IPS-NIHi7 (cell line): ENCODE data around the gene IRAK2.
"Not testable (repeated sequence)": the region's sequence is repeated elsewhere in the genome, so short reads cannot be mapped to it uniquely, and the experiment has no call there.

Experiments used
- DNase-seq: peaks from one replicate; pipeline ENCODE4 v3.0.0; 2012; ENCODE audit warnings: mixed read lengths; ENCODE audit errors: extremely low spot score

IRAK2 gene

GRCh38 chr3:10164546-10165393 is at the start of gene IRAK2:
TSS of gene IRAK2 (plus strand) at chr3:10164919. CDS start at chr3:10164955, 36 bp downstream.
- peak; percentile 94 for DNase-seq

DNA sequence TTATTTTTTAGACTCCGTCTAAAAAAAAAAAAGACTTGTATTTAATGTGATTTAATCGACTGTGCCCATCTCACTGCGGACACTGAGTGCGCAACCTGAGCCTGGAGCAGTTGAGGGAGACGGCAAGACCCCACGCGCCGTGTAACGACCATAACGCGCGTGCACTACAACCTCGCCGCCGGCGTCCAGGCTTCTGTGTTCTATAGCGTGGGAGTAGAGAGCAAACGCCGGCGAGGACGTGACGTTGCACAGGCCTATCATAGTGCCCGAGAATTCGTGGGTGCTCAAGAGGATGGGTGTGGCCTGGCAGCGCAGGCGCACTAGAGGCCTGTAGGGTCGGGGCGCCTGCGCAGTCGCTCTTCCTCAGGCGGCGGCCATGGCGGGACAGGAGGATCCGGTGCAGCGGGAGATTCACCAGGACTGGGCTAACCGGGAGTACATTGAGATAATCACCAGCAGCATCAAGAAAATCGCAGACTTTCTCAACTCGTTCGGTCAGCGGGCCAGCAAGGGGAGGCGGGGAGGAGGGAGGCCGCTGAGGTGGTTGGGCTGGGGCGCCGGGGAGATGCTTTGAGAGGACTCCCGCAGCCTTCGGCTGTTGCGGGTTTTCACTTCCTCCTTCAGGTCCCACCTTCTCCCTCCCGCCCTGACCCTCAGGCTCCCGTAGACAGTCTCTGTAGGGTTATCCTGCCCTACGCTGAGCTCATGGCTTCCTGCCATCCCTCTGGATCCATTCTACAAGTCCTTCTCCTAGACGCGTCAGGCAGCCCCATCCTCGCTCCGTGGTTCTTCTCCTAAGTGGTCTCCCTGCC is 49.2 kb upstream of the IRAK2 start, which contains the start of gene BRK1:
Gene BRK1, plus strand, starts transcription at position 350 of the 812 bp plus-strand sequence. Its CDS starts 27 bp downstream, at position 377.
- DNase-seq: peak; percentile 99

DNA sequence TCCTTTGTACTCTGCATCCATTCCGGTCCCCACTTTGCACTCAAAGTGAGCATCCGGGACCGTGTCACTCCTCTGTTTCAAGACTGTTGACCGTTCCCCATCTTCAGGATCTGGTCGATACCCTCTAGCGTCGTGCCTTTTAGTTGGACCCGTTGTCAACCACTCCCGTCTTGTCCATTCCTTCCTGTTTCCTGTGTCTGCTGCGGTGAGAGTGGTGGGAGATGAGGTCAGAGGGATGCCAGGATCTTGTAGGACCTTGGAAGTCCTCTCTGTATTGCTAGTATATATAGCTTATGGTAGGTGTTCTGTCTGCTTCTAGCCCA is 48.6 kb upstream of the IRAK2 start:
- peak; percentile 21 for DNase-seq

- DNase-seq: no peak
These were observed 47.8 kb upstream of the IRAK2 start for GRCh38 chr3:10116928-10117327.

- no peak for DNase-seq
These were observed 45.3 kb upstream of the IRAK2 start for GRCh38 chr3:10119376-10119775.

GRCh38 chr3:10121064-10121463 is 43.7 kb upstream of the IRAK2 start:
- DNase-seq: no peak

GRCh38 chr3:10122724-10123123 is 42.0 kb upstream of the IRAK2 start:
- no peak for DNase-seq

GRCh38 chr3:10135872-10136271 is 28.8 kb upstream of the IRAK2 start:
- not testable (repeated sequence) for DNase-seq

GRCh38 chr3:10136426-10137005 is 28.2 kb upstream of the IRAK2 start:
- DNase-seq: no peak

- no peak for DNase-seq
These were observed 27.5 kb upstream of the IRAK2 start for GRCh38 chr3:10137178-10137577.

- no peak for DNase-seq
These were observed 23.6 kb upstream of the IRAK2 start for GRCh38 chr3:10140996-10141546.

GRCh38 chr3:10142707-10143560 is 21.8 kb upstream of the IRAK2 start:
- peak; percentile 18 for DNase-seq

DNA sequence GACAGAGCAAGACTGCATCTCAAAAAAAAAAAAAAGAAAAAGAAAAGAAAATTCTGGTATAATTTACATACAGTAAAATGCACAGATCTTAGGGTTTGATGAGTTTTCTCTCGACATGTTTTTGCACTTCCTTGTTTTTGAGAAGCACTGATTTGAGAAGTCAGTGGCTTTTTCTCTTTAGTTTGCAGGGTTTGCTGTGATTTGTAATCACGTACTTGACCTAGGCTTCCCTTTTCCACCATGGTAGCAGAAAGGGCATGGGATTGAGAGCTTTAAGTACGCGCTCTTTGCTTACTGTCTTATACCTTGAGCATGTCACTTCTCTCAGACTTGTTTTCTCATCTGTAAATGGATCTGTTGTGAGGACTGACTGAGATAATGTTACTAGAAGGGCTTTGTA is 19.0 kb upstream of the IRAK2 start:
- DNase-seq: no peak

- no peak for DNase-seq
These were observed 15.5 kb upstream of the IRAK2 start for GRCh38 chr3:10149226-10149625.

- DNase-seq: no peak
These were observed 13.7 kb upstream of the IRAK2 start for GRCh38 chr3:10150987-10151386.

DNA sequence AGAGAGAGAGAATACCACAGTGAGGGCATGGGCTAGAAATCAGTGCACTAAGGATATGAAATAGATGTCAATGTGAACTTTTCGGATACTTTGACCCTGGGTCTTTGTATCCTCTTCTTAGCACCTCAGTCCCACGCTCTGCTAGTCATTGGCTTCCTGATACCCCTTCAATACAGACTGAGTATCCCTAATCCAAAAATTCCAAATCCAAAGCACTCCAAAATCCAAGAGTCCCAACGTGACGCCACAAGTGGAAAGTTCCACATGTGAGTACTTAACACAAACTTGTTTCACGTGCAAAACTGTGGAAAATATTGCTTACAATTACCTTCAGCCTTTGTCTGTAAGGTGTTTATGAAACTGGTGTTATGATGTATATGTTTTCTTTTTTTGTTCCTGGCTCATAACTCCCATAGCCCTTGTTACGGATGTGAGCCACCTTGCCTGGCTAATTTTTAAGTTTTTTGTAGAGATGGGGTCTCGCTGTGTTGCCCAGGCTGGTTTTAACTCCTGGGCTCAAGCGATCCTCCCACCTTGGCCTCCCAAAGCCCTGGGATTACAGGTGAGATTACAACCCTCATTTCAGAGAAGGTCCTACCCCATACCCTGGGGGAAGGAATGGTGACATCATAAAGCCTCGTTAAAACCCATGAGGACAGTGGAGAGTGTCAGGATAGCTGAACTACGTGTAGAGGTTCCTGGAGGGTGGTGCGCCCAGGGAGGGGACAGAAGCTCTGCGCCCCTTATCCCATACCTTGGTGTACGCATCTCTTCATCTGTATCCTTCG is 10.2 kb upstream of the IRAK2 start:
- DNase-seq: no peak

- DNase-seq: no peak
These were observed 9.6 kb upstream of the IRAK2 start for GRCh38 chr3:10155123-10155472.

- no peak for DNase-seq
These were observed 9.1 kb upstream of the IRAK2 start for GRCh38 chr3:10155658-10156057.

GRCh38 chr3:10157031-10157430 is 7.7 kb upstream of the IRAK2 start:
- DNase-seq: no peak

- not testable (repeated sequence) for DNase-seq
These were observed 6.2 kb upstream of the IRAK2 start for GRCh38 chr3:10158555-10158954.

DNA sequence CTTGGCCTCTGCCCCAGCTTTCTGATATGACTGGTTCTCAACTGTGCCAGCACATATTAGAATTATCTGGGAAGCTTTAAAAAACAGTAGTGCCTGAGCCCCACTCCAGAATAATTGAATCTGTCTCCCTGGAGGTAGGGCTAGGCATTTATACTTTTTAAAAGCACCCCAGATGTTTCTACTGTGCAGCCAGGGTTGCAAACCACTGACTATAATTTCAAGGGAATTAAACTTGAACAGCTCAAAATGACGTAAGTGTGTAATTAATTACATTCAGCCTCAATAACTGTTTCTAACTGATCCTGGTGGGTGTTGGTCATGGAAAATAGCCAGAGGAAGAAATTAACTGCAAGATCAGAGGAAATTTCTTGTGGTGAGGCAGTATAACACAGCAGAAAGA is 4.4 kb upstream of the IRAK2 start:
- DNase-seq: no peak
